Body of pancreas (tissue), 4 donors: ENCODE measurements around the gene MTF1. TPM values are rescaled to one million over a fixed set of nuclear protein-coding genes. Genes with fewer than 3 reads are reported as not detected.

Source experiments
- ATAC-seq: fragments of 150-250 bp; one replicate; pipeline ENCODE4 v1.9.1; 2016
- DNase-seq, 4 donors: peaks; one replicate each; pipeline ENCODE4 v3.0.0-alpha.2; 2019
- H3K27ac ChIP-seq, 4 donors: fragments of 200-600 bp; sonication (generic); 1 replicate in 3 of 4; 2 replicates in 1 of 4; pipeline versions ENCODE4 v1.5.1 to v1.6.1; 2016 to 2019; ENCODE audit warnings: mild to moderate bottlenecking in 1 of 4, mixed read lengths in 1 of 4, moderate library complexity in 1 of 4
- H3K27me3 ChIP-seq, 2 donors: fragments of 200-600 bp; sonication (generic); one replicate each; pipeline ENCODE4 v1.6.0; 2016; ENCODE audit warnings: mild to moderate bottlenecking in 1 of 2
- H3K36me3 ChIP-seq, 2 donors: fragments of 200-600 bp; sonication (generic); replicated peaks in 1 of 2; 2 replicates each; pipeline ENCODE4 v1.5.1; 2016; ENCODE audit warnings: low read depth in 2 of 2; ENCODE audit not compliant: insufficient read depth in 1 of 2
- H3K4me1 ChIP-seq: fragments of 200-600 bp; sonication (generic); one replicate; pipeline ENCODE4 v1.6.0; 2016
- H3K4me3 ChIP-seq, 2 donors: fragments of 200-600 bp; sonication (generic); 1 replicate in 1 of 2; 2 replicates in 1 of 2; pipeline ENCODE4 v1.5.1; 2016 to 2019
- H3K9me3 ChIP-seq, 3 donors: fragments of 200-600 bp; sonication (generic); 1 replicate in 2 of 3; 2 replicates in 1 of 3; pipeline ENCODE4 v1.5.1; 2016
- CTCF ChIP-seq, 7 experiments: fragments of 450-650 bp in 4 of 7; fragments of 200-600 bp in 3 of 7; sonication (generic) in 3 of 7; IDR thresholded peaks; one replicate each; pipeline ENCODE4 v1.5.1; 2016 to 2019; ENCODE audit warnings: antibody characterized with exemption in 7 of 7
- POLR2A ChIP-seq, 3 donors: fragments of 450-650 bp; IDR thresholded peaks; one replicate each; pipeline ENCODE4 v1.6.1; 2016; ENCODE audit warnings: antibody characterized with exemption in 3 of 3, mild to moderate bottlenecking in 2 of 3
- WGBS, 2 donors: methylation state at CpG; one replicate each; pipeline ENCODE4 v1.1.5; 2017; 5-methylcytosine and 5-hydroxymethylcytosine counted together
- intact Hi-C: fragments of 100-400 bp; cut with DNase I; formaldehyde crosslinking; loops from one replicate; pipeline ENCODE4 v1.15.1; 2023
- total RNA-seq, 2 donors: library from RNA; depleted of rRNA; stranded (reverse); fragments of >200 nt; gene quantifications; one replicate each; pipeline ENCODE4 v1.1.0, GENCODE V29; 2016

The MTF1 gene
- total RNA-seq, 2 donors from 2014 or later, result 1.3 to 3.9 TPM

- peaks cover 0 to 7% of the 10 kb centered on the region in 2 donors for H3K36me3 ChIP-seq
These were observed 1.8 kb upstream of the MTF1 start for GRCh38 chr1:37861151-37861550.

GRCh38 chr1:37860346-37860666 lies 914 bp upstream of the MTF1 start:
- TF ChIP-seq CTCF (IDR thresholded peaks at IDR 0.05) (no peak), POLR2A (IDR thresholded peaks at IDR 0.05) (no peak)
- no peaks in the 10 kb centered on the region for H3K9me3 ChIP-seq
- ATAC-seq, result no peak
- H3K27me3 ChIP-seq, result no peaks in the 10 kb centered on the region
- peaks cover 0 to 7% of the 10 kb centered on the region in 2 donors for H3K36me3 ChIP-seq
- no peak for DNase-seq
- WGBS, 2 donors, result 22 to 23% methylated on average over 5 of the region's 5 CpGs
- intact Hi-C loops, result no loop called here
- H3K4me1 ChIP-seq, result peaks cover 30% of the 10 kb centered on the region
- H3K27ac ChIP-seq, result peak overlapping the region; percentile 85 to 94 (median 92)
- H3K4me3 ChIP-seq, result no peak overlapping the region

More at GRCh38 chr1:37861151-37861550, 1.8 kb upstream of the MTF1 start:
- DNase-seq (no peak), ATAC-seq (no peak)
- H3K9me3 ChIP-seq, result no peaks in the 10 kb centered on the region
- TF ChIP-seq POLR2A (IDR thresholded peaks at IDR 0.05), result no peak
- no peak for TF ChIP-seq CTCF (IDR thresholded peaks at IDR 0.05)
- H3K4me1 ChIP-seq, result peaks cover 23% of the 10 kb centered on the region
- 77 to 88% methylated on average over 4 of the region's 4 CpGs for WGBS, 2 donors
- intact Hi-C loops, result no loop called here
- no peak overlapping the region for H3K4me3 ChIP-seq
- no peak overlapping the region for H3K27ac ChIP-seq
- H3K27me3 ChIP-seq, result no peaks in the 10 kb centered on the region

- no peaks in the 10 kb centered on the region for H3K27me3 ChIP-seq
- peak overlapping the region; percentile 85 to 94 (median 92) for H3K27ac ChIP-seq
- intact Hi-C loops, result loop anchor here (10.0 kb wide), 2 partner anchors 64 to 164 kb away; partner anchors contain the start of genes CDCA8 and MANEAL
- no peak for TF ChIP-seq CTCF (IDR thresholded peaks at IDR 0.05)
- no peak for TF ChIP-seq POLR2A (IDR thresholded peaks at IDR 0.05)
- ATAC-seq (peak; percentile 1), DNase-seq (peak in 1 of 4 donors; percentile 11)
- H3K4me3 ChIP-seq, result peak overlapping the region; percentile 64 to 94
- H3K9me3 ChIP-seq, result no peaks in the 10 kb centered on the region
- H3K4me1 ChIP-seq, result peaks cover 32% of the 10 kb centered on the region
- peaks cover 0 to 4% of the 10 kb centered on the region in 2 donors for H3K36me3 ChIP-seq
- 1% methylated on average over 15 to 21 of the region's 21 CpGs for WGBS, 2 donors
These were observed 373 bp downstream of the MTF1 start for GRCh38 chr1:37858931-37859506.

- 97 to 99% methylated on average over 5 to 6 of the region's 6 CpGs for WGBS, 2 donors
- H3K9me3 ChIP-seq, result no peaks in the 10 kb centered on the region
- no peak overlapping the region for H3K27ac ChIP-seq
- DNase-seq (no peak), ATAC-seq (no peak)
- H3K4me3 ChIP-seq, result no peak overlapping the region
- intact Hi-C loops, result loop anchor here (10.0 kb wide), 2 partner anchors 60 to 160 kb away; partner anchors contain the start of genes CDCA8 and MANEAL
- no peak for TF ChIP-seq CTCF (IDR thresholded peaks at IDR 0.05)
- TF ChIP-seq POLR2A (IDR thresholded peaks at IDR 0.05), result no peak
- H3K36me3 ChIP-seq, result peaks cover 0 to 4% of the 10 kb centered on the region in 2 donors
- H3K27me3 ChIP-seq, result no peaks in the 10 kb centered on the region
- H3K4me1 ChIP-seq, result peaks cover 36% of the 10 kb centered on the region
These were observed 5.0 kb downstream of the MTF1 start for GRCh38 chr1:37854406-37854805.

GRCh38 chr1:37853157-37853556 lies 6.2 kb downstream of the MTF1 start:
- H3K27ac ChIP-seq, result no peak overlapping the region
- TF ChIP-seq POLR2A (IDR thresholded peaks at IDR 0.05) (no peak), CTCF (IDR thresholded peaks at IDR 0.05) (no peak)
- H3K27me3 ChIP-seq, result no peaks in the 10 kb centered on the region
- intact Hi-C loops, result loop anchor here (10.0 kb wide), 2 partner anchors 58 to 158 kb away; partner anchors contain the start of genes CDCA8 and MANEAL
- peaks cover 27% of the 10 kb centered on the region for H3K4me1 ChIP-seq
- H3K4me3 ChIP-seq, result no peak overlapping the region
- peaks cover 0 to 4% of the 10 kb centered on the region in 2 donors for H3K36me3 ChIP-seq
- H3K9me3 ChIP-seq, result no peaks in the 10 kb centered on the region
- DNase-seq (no peak), ATAC-seq (no peak)
